Stomach (tissue), 4 donors: ENCODE results near the gene WDR76.

ENCODE experiments used
- CTCF ChIP-seq, 7 experiments: fragments of 450-650 bp in 4 of 7; fragments of 200-600 bp in 3 of 7; sonication (generic) in 3 of 7; IDR thresholded peaks; one replicate each; pipeline ENCODE4 v1.5.1; 2016 to 2019; ENCODE audit warnings: antibody characterized with exemption in 7 of 7, control low read depth in 2 of 7, mild to moderate bottlenecking in 1 of 7
- EP300 ChIP-seq: sonication (generic); formaldehyde crosslinking; IDR thresholded peaks from one replicate; pipeline ENCODE4 v1.6.1; 2017; ENCODE audit warnings: antibody characterized with exemption
- POLR2A ChIP-seq, 4 donors: fragments of 450-650 bp; IDR thresholded peaks; one replicate each; pipeline ENCODE4 v1.6.1; 2016; ENCODE audit warnings: antibody characterized with exemption in 4 of 4, control low read depth in 2 of 4, mild to moderate bottlenecking in 1 of 4, moderate library complexity in 1 of 4
- POLR2AphosphoS5 ChIP-seq, 3 donors: sonication (generic); formaldehyde crosslinking; IDR thresholded peaks; one replicate each; pipeline ENCODE4 v1.6.1; 2016; ENCODE audit warnings: antibody characterized with exemption in 3 of 3

GRCh38 chr15:43905755-43906154 is 79.0 kb downstream of the WDR76 start:
- no peak for TF ChIP-seq CTCF (IDR thresholded peaks at IDR 0.05)
- TF ChIP-seq POLR2A (IDR thresholded peaks at IDR 0.05), result no peak
- no peak for TF ChIP-seq EP300
- no peak for TF ChIP-seq POLR2AphosphoS5 (IDR thresholded peaks at IDR 0.05)
